GM23248 (cell line): Measurements from ENCODE around the gene PTGES2.

Experiments
- EZH2 ChIP-seq: fragments of 200-600 bp; sonication (generic); IDR thresholded peaks from 2 replicates; pipeline ENCODE4 v1.6.1; 2018; ENCODE audit warnings: antibody characterized with exemption, mild to moderate bottlenecking; ENCODE audit not compliant: insufficient read depth, poor library complexity, severe bottlenecking
- EZH2phosphoT487 ChIP-seq: fragments of 200-600 bp; sonication (generic); IDR thresholded peaks from 2 replicates; pipeline ENCODE4 v1.6.1; 2018; ENCODE audit warnings: antibody characterized with exemption, moderate library complexity, mild to moderate bottlenecking, low read depth; ENCODE audit not compliant: insufficient read depth

- no peak for TF ChIP-seq EZH2phosphoT487
- no peak for TF ChIP-seq EZH2
These were observed 13.8 kb downstream of the PTGES2 start for GRCh38 chr9:128113526-128114325.
